SK-N-SH treated with all-trans-retinoic acid at 6 μM for 48 hours (cell line): ENCODE data around the gene HIRA.
"Not testable (repeated sequence)": the region's sequence is repeated elsewhere in the genome, so short reads cannot be mapped to it uniquely, and the experiment has no call there.

Source experiments
- ATAC-seq: fragments of 200-7000 bp; cut with Tn5 transposase; 3 replicates; pipeline ENCODE4 v1.9.1; 2020; ENCODE audit warnings: mild to moderate bottlenecking, moderate library complexity
- ARNTL ChIP-seq: fragments of 450-650 bp; formaldehyde crosslinking; IDR thresholded peaks from 2 replicates; pipeline ENCODE4 v1.5.0; 2020; ENCODE audit warnings: low read depth, mild to moderate bottlenecking, moderate library complexity, borderline replicate concordance
- CSDC2 ChIP-seq: fragments of 250-450 bp; sonication (Bioruptor Pico); IDR thresholded peaks from 2 replicates; pipeline ENCODE4 v1.5.0; 2020; ENCODE audit warnings: mild to moderate bottlenecking, moderate library complexity
- ESRRG ChIP-seq: fragments of 250-450 bp; sonication (Bioruptor Pico); IDR thresholded peaks from 2 replicates; pipeline ENCODE4 v1.6.1; 2021; ENCODE audit warnings: mild to moderate bottlenecking
- GLIS3 ChIP-seq: fragments of 250-450 bp; sonication (Bioruptor Pico); IDR thresholded peaks from 2 replicates; pipeline ENCODE4 v1.5.0; 2020; ENCODE audit warnings: mild to moderate bottlenecking, moderate library complexity
- ISL1 ChIP-seq: fragments of 250-450 bp; sonication (Bioruptor Pico); IDR thresholded peaks from 2 replicates; pipeline ENCODE4 v2.1.2; 2022; ENCODE audit warnings: mild to moderate bottlenecking, moderate library complexity
- PPARA ChIP-seq: fragments of 250-450 bp; sonication (Bioruptor Pico); IDR thresholded peaks from 2 replicates; pipeline ENCODE4 v1.5.0; 2020; ENCODE audit warnings: mild to moderate bottlenecking, borderline replicate concordance
- SNAI2 ChIP-seq: fragments of 250-450 bp; sonication (Bioruptor Pico); IDR thresholded peaks from 2 replicates; pipeline ENCODE4 v1.5.0; 2020; ENCODE audit warnings: mild to moderate bottlenecking, moderate library complexity
- TCF4 ChIP-seq: fragments of 250-450 bp; sonication (Bioruptor Pico); IDR thresholded peaks from 2 replicates; pipeline ENCODE4 v1.8.0; 2021; ENCODE audit warnings: mild to moderate bottlenecking, moderate library complexity, borderline replicate concordance
- TOX ChIP-seq: fragments of 250-450 bp; sonication (Bioruptor Pico); IDR thresholded peaks from 2 replicates; pipeline ENCODE4 v1.8.0; 2021; ENCODE audit warnings: mild to moderate bottlenecking, moderate library complexity, borderline replicate concordance
- ZC3H10 ChIP-seq: fragments of 250-450 bp; sonication (Bioruptor Pico); IDR thresholded peaks from 2 replicates; pipeline ENCODE4 v1.5.1; 2021; ENCODE audit warnings: mild to moderate bottlenecking, moderate library complexity
- ZFP3 ChIP-seq: fragments of 250-450 bp; sonication (Bioruptor Pico); IDR thresholded peaks from 2 replicates; pipeline ENCODE4 v1.5.0; 2020; ENCODE audit warnings: mild to moderate bottlenecking, moderate library complexity
- ZFP30 ChIP-seq: fragments of 450-650 bp; formaldehyde crosslinking; IDR thresholded peaks from 2 replicates; pipeline ENCODE4 v1.5.0; 2022; ENCODE audit warnings: mild to moderate bottlenecking, moderate library complexity
- ZNF565 ChIP-seq: fragments of 450-650 bp; formaldehyde crosslinking; conservative IDR thresholded peaks from 2 replicates; pipeline ENCODE4 v1.5.0; 2020; ENCODE audit warnings: low read depth, mild to moderate bottlenecking, moderate library complexity
- ZNF70 ChIP-seq: fragments of 450-650 bp; formaldehyde crosslinking; IDR thresholded peaks from 2 replicates; pipeline ENCODE4 v1.5.0; 2020; ENCODE audit warnings: mild to moderate bottlenecking, moderate library complexity
- TF ChIP-seq, protein P1 (sequence below): fragments of 250-450 bp; sonication (Bioruptor Pico); IDR thresholded peaks from 2 replicates; pipeline ENCODE4 v1.8.0; 2021; ENCODE audit warnings: low read depth, mild to moderate bottlenecking, moderate library complexity, borderline replicate concordance
- TF ChIP-seq, protein P2 (sequence below): fragments of 250-450 bp; sonication (Bioruptor Pico); IDR thresholded peaks from 2 replicates; pipeline ENCODE4 v1.5.1; 2020; ENCODE audit warnings: low read depth, mild to moderate bottlenecking, moderate library complexity
- TF ChIP-seq, protein P3 (sequence below): fragments of 250-450 bp; sonication (Bioruptor Pico); IDR thresholded peaks from 2 replicates; pipeline ENCODE4 v1.5.0; 2020; ENCODE audit warnings: mild to moderate bottlenecking, moderate library complexity
- TF ChIP-seq, protein P4 (sequence below): fragments of 250-450 bp; sonication (Bioruptor Pico); IDR thresholded peaks from 2 replicates; pipeline ENCODE4 v1.5.1; 2021; ENCODE audit warnings: mild to moderate bottlenecking, moderate library complexity
- TF ChIP-seq, protein P5 (sequence below): fragments of 250-450 bp; sonication (Bioruptor Pico); IDR thresholded peaks from 2 replicates; pipeline ENCODE4 v1.8.0; 2020; ENCODE audit warnings: mild to moderate bottlenecking, moderate library complexity, borderline replicate concordance

The HIRA gene

DNA sequence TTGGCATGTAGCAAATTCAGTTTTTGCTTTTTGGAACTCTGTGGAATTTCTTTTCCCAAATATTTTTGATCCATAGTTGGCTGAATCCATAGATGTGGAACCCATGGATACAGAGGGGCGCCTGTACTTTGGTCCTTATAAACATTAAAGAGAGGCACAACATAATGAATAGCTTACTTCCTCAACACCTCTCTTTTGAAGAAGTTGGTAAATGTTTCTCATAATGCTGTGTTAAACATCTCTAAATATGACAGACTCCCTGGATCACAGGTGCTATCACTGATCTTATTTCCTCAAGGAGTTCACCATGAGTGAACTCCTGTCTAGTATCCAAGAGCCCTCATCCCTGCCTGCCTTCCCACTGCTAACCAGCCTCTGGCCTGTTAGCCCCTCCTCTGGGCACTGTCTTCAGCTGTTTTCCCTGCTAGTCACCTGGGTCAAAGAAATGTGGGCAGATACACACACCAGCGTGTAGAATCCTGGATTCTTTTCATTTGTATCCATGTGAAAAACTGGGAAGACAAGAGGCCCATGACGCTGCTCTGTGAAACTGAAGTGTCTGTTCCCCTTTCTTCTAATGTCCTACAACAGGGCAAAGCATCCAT lies 63.7 kb downstream of the HIRA start (continued):
- TF ChIP-seq, protein P1, sequence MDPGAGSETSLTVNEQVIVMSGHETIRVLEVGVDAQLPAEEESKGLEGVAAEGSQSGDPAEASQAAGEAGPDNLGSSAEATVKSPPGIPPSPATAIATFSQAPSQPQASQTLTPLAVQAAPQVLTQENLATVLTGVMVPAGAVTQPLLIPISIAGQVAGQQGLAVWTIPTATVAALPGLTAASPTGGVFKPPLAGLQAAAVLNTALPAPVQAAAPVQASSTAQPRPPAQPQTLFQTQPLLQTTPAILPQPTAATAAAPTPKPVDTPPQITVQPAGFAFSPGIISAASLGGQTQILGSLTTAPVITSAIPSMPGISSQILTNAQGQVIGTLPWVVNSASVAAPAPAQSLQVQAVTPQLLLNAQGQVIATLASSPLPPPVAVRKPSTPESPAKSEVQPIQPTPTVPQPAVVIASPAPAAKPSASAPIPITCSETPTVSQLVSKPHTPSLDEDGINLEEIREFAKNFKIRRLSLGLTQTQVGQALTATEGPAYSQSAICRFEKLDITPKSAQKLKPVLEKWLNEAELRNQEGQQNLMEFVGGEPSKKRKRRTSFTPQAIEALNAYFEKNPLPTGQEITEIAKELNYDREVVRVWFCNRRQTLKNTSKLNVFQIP (CRISPR knock-in tag), result no peak

DNA sequence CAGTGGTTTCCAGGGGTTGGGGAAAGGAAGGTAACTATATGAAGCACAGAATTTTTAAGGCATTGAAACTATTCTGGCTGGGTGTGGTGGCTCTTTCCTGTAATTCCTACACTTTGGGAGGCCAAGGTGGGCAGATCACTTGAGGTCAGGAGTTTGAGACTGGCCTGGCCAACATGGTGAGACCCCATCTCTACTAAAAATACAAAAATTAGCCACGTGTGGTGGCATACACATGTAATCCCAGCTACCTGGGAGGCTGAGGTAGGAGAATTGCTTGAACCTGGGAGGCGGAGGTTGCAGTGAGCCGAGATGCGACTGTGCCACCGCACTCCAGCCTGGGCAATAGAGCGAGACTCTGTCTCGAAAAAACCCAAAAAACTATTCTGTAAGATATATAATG lies 68.0 kb downstream of the HIRA start:
- ATAC-seq, result not testable (repeated sequence)

DNA sequence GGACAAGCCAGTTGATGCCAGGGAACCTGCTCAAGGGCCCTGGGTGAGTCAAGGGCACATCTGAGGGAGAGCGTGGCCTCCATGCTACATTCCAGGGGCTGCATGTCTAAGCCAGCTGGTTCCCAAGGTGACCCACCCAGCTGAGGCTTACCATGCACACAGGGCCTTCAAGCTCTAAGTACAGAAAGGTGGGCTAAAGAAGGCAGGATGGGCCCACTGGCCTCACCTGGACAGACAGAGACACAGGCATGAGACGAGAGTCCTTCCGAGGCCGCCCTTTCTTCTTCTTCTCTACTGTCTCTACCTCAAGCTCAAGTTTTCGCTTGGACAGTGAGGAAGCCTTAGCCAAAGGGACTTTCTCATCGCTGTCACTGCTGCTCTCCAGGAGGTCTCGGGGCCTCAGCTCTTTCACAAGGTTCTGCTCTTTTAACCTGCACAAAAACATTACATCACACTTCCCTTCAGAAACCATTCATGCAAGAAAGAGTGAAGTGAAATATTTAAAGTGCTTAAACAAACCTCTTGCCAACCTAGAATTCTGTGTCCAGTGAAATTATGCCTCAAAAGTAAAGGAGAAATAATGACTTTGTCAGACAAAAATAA lies 69.9 kb downstream of the HIRA start:
- ATAC-seq, result no peak
- TF ChIP-seq ESRRG (CRISPR knock-in tag) (no peak), ISL1 (CRISPR knock-in tag) (no peak), ARNTL (no peak), SNAI2 (CRISPR knock-in tag) (no peak)
- TF ChIP-seq, protein P2, sequence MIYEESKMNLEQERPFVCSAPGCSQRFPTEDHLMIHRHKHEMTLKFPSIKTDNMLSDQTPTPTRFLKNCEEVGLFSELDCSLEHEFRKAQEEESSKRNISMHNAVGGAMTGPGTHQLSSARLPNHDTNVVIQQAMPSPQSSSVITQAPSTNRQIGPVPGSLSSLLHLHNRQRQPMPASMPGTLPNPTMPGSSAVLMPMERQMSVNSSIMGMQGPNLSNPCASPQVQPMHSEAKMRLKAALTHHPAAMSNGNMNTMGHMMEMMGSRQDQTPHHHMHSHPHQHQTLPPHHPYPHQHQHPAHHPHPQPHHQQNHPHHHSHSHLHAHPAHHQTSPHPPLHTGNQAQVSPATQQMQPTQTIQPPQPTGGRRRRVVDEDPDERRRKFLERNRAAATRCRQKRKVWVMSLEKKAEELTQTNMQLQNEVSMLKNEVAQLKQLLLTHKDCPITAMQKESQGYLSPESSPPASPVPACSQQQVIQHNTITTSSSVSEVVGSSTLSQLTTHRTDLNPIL (CRISPR knock-in tag), result no peak
- TF ChIP-seq, all 23 proteins: peak for 0

DNA sequence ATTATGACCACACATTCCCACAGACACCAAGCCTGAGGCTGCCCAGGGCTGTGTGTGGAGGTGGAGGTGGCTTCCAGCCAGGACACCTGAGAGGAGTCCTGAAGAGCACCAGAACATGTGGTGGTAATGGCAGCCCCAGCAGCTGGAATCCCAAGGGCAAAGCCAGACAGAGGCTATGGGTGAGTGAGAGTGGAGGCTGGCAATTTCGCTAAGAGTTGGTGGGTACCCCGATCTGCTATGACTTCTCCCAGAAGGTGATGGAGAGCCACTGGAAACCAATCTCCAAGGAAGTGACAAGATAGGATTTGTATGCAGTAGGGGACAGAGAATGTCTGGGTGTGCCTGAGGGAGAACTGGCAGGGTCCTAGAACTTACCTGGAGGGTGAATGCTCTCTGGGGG lies 70.7 kb downstream of the HIRA start:
- no peak for ATAC-seq
- no peak for TF ChIP-seq ZFP3 (CRISPR knock-in tag)
- TF ChIP-seq CSDC2, result no peak
- TF ChIP-seq ZC3H10, result no peak
- TF ChIP-seq GLIS3, result no peak
- TF ChIP-seq, protein P3, sequence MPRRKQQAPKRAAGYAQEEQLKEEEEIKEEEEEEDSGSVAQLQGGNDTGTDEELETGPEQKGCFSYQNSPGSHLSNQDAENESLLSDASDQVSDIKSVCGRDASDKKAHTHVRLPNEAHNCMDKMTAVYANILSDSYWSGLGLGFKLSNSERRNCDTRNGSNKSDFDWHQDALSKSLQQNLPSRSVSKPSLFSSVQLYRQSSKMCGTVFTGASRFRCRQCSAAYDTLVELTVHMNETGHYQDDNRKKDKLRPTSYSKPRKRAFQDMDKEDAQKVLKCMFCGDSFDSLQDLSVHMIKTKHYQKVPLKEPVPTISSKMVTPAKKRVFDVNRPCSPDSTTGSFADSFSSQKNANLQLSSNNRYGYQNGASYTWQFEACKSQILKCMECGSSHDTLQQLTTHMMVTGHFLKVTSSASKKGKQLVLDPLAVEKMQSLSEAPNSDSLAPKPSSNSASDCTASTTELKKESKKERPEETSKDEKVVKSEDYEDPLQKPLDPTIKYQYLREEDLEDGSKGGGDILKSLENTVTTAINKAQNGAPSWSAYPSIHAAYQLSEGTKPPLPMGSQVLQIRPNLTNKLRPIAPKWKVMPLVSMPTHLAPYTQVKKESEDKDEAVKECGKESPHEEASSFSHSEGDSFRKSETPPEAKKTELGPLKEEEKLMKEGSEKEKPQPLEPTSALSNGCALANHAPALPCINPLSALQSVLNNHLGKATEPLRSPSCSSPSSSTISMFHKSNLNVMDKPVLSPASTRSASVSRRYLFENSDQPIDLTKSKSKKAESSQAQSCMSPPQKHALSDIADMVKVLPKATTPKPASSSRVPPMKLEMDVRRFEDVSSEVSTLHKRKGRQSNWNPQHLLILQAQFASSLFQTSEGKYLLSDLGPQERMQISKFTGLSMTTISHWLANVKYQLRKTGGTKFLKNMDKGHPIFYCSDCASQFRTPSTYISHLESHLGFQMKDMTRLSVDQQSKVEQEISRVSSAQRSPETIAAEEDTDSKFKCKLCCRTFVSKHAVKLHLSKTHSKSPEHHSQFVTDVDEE, result no peak
- TF ChIP-seq, protein P2 (CRISPR knock-in tag), result no peak
- TF ChIP-seq ZNF70, result no peak
- TF ChIP-seq ZFP30 (CRISPR knock-in tag), result no peak
- TF ChIP-seq ESRRG (CRISPR knock-in tag), result no peak
- no peak for TF ChIP-seq SNAI2 (CRISPR knock-in tag)
- TF ChIP-seq, protein P4, sequence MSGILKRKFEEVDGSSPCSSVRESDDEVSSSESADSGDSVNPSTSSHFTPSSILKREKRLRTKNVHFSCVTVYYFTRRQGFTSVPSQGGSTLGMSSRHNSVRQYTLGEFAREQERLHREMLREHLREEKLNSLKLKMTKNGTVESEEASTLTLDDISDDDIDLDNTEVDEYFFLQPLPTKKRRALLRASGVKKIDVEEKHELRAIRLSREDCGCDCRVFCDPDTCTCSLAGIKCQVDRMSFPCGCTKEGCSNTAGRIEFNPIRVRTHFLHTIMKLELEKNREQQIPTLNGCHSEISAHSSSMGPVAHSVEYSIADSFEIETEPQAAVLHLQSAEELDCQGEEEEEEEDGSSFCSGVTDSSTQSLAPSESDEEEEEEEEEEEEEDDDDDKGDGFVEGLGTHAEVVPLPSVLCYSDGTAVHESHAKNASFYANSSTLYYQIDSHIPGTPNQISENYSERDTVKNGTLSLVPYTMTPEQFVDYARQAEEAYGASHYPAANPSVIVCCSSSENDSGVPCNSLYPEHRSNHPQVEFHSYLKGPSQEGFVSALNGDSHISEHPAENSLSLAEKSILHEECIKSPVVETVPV (CRISPR knock-in tag), result no peak
- TF ChIP-seq, protein P5, sequence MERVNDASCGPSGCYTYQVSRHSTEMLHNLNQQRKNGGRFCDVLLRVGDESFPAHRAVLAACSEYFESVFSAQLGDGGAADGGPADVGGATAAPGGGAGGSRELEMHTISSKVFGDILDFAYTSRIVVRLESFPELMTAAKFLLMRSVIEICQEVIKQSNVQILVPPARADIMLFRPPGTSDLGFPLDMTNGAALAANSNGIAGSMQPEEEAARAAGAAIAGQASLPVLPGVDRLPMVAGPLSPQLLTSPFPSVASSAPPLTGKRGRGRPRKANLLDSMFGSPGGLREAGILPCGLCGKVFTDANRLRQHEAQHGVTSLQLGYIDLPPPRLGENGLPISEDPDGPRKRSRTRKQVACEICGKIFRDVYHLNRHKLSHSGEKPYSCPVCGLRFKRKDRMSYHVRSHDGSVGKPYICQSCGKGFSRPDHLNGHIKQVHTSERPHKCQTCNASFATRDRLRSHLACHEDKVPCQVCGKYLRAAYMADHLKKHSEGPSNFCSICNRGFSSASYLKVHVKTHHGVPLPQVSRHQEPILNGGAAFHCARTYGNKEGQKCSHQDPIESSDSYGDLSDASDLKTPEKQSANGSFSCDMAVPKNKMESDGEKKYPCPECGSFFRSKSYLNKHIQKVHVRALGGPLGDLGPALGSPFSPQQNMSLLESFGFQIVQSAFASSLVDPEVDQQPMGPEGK (CRISPR knock-in tag), result no peak
- no peak for TF ChIP-seq PPARA (CRISPR knock-in tag)
- TF ChIP-seq ISL1 (CRISPR knock-in tag), result no peak
- TF ChIP-seq ZNF565 (CRISPR knock-in tag), result no peak
- no peak for TF ChIP-seq TCF4
- no peak for TF ChIP-seq TOX (CRISPR knock-in tag)
- TF ChIP-seq, protein P1 (CRISPR knock-in tag), result no peak
